Tibial nerve (tissue), 4 donors: ENCODE results near the gene GALNTL6.

Experiments used
- EP300 ChIP-seq, 2 donors: sonication (generic); formaldehyde crosslinking; IDR thresholded peaks; one replicate each; pipeline ENCODE4 v1.6.1; 2017; ENCODE audit warnings: antibody characterized with exemption in 2 of 2, mild to moderate bottlenecking in 1 of 2
- TF ChIP-seq, protein P1 (sequence below), 5 experiments: fragments of 200-600 bp in 3 of 5; fragments of 450-650 bp in 2 of 5; sonication (generic) in 3 of 5; IDR thresholded peaks; one replicate each; pipeline ENCODE4 v1.5.1; 2016 to 2019; ENCODE audit warnings: antibody characterized with exemption in 5 of 5, mild to moderate bottlenecking in 3 of 5, moderate library complexity in 2 of 5

DNA sequence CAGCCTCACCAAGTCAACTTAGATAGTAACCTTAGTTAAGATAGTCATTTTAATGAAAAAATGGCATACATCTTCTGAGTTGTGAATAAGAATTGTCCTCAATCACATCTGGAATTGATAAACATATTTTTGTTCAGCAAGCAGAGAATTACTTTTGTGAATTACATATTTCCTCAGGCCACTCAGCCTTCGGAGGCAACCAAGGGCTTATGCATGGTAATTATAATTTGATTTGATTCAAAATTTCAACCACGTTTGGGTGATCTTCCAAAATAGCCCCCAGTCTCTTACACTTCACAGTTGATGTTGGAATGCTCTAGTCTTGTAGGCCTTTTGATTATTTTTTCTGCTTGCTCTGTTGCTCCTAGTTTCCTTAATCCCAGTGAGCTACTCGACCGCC lies 63.4 kb downstream of the GALNTL6 start:
- TF ChIP-seq, protein P1, sequence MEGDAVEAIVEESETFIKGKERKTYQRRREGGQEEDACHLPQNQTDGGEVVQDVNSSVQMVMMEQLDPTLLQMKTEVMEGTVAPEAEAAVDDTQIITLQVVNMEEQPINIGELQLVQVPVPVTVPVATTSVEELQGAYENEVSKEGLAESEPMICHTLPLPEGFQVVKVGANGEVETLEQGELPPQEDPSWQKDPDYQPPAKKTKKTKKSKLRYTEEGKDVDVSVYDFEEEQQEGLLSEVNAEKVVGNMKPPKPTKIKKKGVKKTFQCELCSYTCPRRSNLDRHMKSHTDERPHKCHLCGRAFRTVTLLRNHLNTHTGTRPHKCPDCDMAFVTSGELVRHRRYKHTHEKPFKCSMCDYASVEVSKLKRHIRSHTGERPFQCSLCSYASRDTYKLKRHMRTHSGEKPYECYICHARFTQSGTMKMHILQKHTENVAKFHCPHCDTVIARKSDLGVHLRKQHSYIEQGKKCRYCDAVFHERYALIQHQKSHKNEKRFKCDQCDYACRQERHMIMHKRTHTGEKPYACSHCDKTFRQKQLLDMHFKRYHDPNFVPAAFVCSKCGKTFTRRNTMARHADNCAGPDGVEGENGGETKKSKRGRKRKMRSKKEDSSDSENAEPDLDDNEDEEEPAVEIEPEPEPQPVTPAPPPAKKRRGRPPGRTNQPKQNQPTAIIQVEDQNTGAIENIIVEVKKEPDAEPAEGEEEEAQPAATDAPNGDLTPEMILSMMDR (IDR thresholded peaks at IDR 0.05): no peak
- no peak for TF ChIP-seq EP300 (IDR thresholded peaks at IDR 0.05)
